ENCODE data around the gene HPSE2. TPM values are rescaled to one million over a fixed set of nuclear protein-coding genes. Genes with fewer than 3 reads are reported as not detected.

The HPSE2 gene
- total RNA-seq, 1 experiment from 2014 or later, result 0.20 TPM

- Histone ChIP-seq H3K79me1 (ENCODE audit: insufficient read depth, low read depth, low read length, poor library complexity, severe bottlenecking) (no peaks in the 10 kb centered on the region), H3K79me2 (ENCODE audit: insufficient read depth, low read length) (no peaks in the 10 kb centered on the region), H3K27ac (ENCODE audit: insufficient read length, low read depth, low read length) (no peak overlapping the region), H2BK12ac (ENCODE audit: insufficient read length, low read depth, low read length) (no peak overlapping the region), H3T11ph (ENCODE audit: low read length) (no peak overlapping the region), H2AK5ac (ENCODE audit: insufficient read length, low read length) (no peak overlapping the region), H2AFZ (ENCODE audit: low read length) (no peak overlapping the region), H3K9ac (ENCODE audit: extremely low read depth, insufficient read length, low read length) (no peak overlapping the region), H4K5ac (ENCODE audit: insufficient read length, low read depth, low read length) (no peak overlapping the region), H4K91ac (ENCODE audit: insufficient read length, low read depth, low read length) (no peak overlapping the region), H3K4ac (ENCODE audit: low read depth, low read length) (no peak overlapping the region), H3K4me2 (ENCODE audit: insufficient read depth, insufficient read length, low read length) (no peak overlapping the region), H2BK20ac (ENCODE audit: low read depth, low read length, poor library complexity, severe bottlenecking) (no peak overlapping the region), H4K8ac (replicated peaks; ENCODE audit: insufficient read length, low read depth, low read length) (no peak overlapping the region), H3K4me1 (ENCODE audit: insufficient read depth, low read length) (no peaks in the 10 kb centered on the region), H3K56ac (ENCODE audit: insufficient read length, low read depth, low read length) (no peak overlapping the region), H2BK120ac (ENCODE audit: low read depth, low read length, poor library complexity, severe bottlenecking) (no peak overlapping the region), H2BK15ac (ENCODE audit: low read depth, low read length) (no peak overlapping the region), H2BK5ac (ENCODE audit: insufficient read length, low read length) (no peak overlapping the region), H4K20me1 (ENCODE audit: control insufficient read depth, insufficient read depth, insufficient read length) (no peaks in the 10 kb centered on the region), H3K14ac (ENCODE audit: insufficient read depth, low read length) (no peak overlapping the region), H3K23ac (ENCODE audit: insufficient read length, low read depth, low read length) (no peak overlapping the region), H3K18ac (ENCODE audit: insufficient read length, low read depth, low read length) (no peak overlapping the region), H3K27me3 (ENCODE audit: insufficient read depth, low read length) (no peaks in the 10 kb centered on the region), H3K23me2 (ENCODE audit: insufficient read length, low read depth, low read length, poor library complexity, severe bottlenecking) (no peaks in the 10 kb centered on the region), H3K9me3 (ENCODE audit: control insufficient read depth, low read depth, low read length) (no peaks in the 10 kb centered on the region)
- no CpG with 5 or more reads among the region's 2 CpGs for WGBS (ENCODE audit: extremely low coverage, insufficient read length, low lambda C conversion rate)
- Mint-ChIP-seq H3K27ac (no peak overlapping the region), H3K9me3 (no peaks in the 10 kb centered on the region), H3K36me3 (ENCODE audit: insufficient read depth in 1 of 3, low read depth in 3 of 3) (no peaks in the 10 kb centered on the region), H3K27me3 (ENCODE audit: low read depth) (no peaks in the 10 kb centered on the region), H3K4me3 (no peak overlapping the region), H3K4me1 (peaks cover 0 to 5% of the 10 kb centered on the region in 2 experiments; a peak in 3 of 4 replicates)
- TF ChIP-seq, protein P1, sequence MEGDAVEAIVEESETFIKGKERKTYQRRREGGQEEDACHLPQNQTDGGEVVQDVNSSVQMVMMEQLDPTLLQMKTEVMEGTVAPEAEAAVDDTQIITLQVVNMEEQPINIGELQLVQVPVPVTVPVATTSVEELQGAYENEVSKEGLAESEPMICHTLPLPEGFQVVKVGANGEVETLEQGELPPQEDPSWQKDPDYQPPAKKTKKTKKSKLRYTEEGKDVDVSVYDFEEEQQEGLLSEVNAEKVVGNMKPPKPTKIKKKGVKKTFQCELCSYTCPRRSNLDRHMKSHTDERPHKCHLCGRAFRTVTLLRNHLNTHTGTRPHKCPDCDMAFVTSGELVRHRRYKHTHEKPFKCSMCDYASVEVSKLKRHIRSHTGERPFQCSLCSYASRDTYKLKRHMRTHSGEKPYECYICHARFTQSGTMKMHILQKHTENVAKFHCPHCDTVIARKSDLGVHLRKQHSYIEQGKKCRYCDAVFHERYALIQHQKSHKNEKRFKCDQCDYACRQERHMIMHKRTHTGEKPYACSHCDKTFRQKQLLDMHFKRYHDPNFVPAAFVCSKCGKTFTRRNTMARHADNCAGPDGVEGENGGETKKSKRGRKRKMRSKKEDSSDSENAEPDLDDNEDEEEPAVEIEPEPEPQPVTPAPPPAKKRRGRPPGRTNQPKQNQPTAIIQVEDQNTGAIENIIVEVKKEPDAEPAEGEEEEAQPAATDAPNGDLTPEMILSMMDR (conservative IDR thresholded peaks at IDR 0.05), result no peak
- DNase-seq, result no peak
These were observed 653.3 kb downstream of the HPSE2 start for GRCh38 chr10:98582363-98582762.
